Measurements from ENCODE around the gene MSH2. TPM values are rescaled to one million over a fixed set of nuclear protein-coding genes. Genes with fewer than 3 reads are reported as not detected.

The MSH2 gene
- total and polyA plus RNA-seq, 2 of the 13 experiments (the other 11 are each of a cell fraction or from before 2014, with no cell fraction given): 19.9 to 76.3 TPM

- TF ChIP-seq ZNF549 (CRISPR knock-in tag; IDR thresholded peaks at IDR 0.05): 0 out of 2 replicates have a peak, but pooled peaks have one; percentile 41
- no peak for TF ChIP-seq ZNF670 (CRISPR knock-in tag; IDR thresholded peaks at IDR 0.05; ENCODE audit: borderline replicate concordance)
- TF ChIP-seq SMAD3 (CRISPR knock-in tag; IDR thresholded peaks at IDR 0.05): no peak
- TF ChIP-seq TEAD2 (CRISPR knock-in tag; IDR thresholded peaks at IDR 0.05): no peak
- no peak for TF ChIP-seq NFKB2 (CRISPR knock-in tag; IDR thresholded peaks at IDR 0.05; ENCODE audit: borderline replicate concordance)
- no peak for TF ChIP-seq RBFOX2 (IDR thresholded peaks at IDR 0.05; ENCODE audit: low read depth, low read length)
- no peak for TF ChIP-seq TFE3 (CRISPR knock-in tag; IDR thresholded peaks at IDR 0.05)
- no peak for TF ChIP-seq CTCF (CRISPR knock-in tag; IDR thresholded peaks at IDR 0.05)
- TF ChIP-seq LCORL (IDR thresholded peaks at IDR 0.05): no peak
- TF ChIP-seq LCORL (CRISPR knock-in tag; IDR thresholded peaks at IDR 0.05): 0 out of 2 replicates have a peak, but pooled peaks have one; percentile 18
- TF ChIP-seq ZSCAN21 (CRISPR knock-in tag; IDR thresholded peaks at IDR 0.05; ENCODE audit: borderline replicate concordance): no peak
- TF ChIP-seq SRY (CRISPR knock-in tag; IDR thresholded peaks at IDR 0.05): no peak
- no peak for TF ChIP-seq NFYC (CRISPR knock-in tag; IDR thresholded peaks at IDR 0.05)
- TF ChIP-seq ZNF235 (CRISPR knock-in tag; IDR thresholded peaks at IDR 0.05; ENCODE audit: borderline replicate concordance): no peak
- TF ChIP-seq RBAK (CRISPR knock-in tag; IDR thresholded peaks at IDR 0.05): no peak
- no peak for TF ChIP-seq ZNF205 (CRISPR knock-in tag; IDR thresholded peaks at IDR 0.05)
- TF ChIP-seq BCL6 (CRISPR knock-in tag; IDR thresholded peaks at IDR 0.05): 0 out of 2 replicates have a peak, but pooled peaks have one; percentile 15
- no peak for TF ChIP-seq ZNF20 (CRISPR knock-in tag; IDR thresholded peaks at IDR 0.05)
- no peak for TF ChIP-seq ZNF264 (CRISPR knock-in tag; IDR thresholded peaks at IDR 0.05)
- no peak for TF ChIP-seq ZNF224 (CRISPR knock-in tag; IDR thresholded peaks at IDR 0.05)
- TF ChIP-seq HNRNPL (IDR thresholded peaks at IDR 0.05; ENCODE audit: low read depth, low read length): no peak
- no peak for TF ChIP-seq ZNF674 (CRISPR knock-in tag; IDR thresholded peaks at IDR 0.05; ENCODE audit: low read depth)
- no peak for TF ChIP-seq ZNF274 (CRISPR knock-in tag; IDR thresholded peaks at IDR 0.05)
- no peak for TF ChIP-seq ZHX1 (CRISPR knock-in tag; IDR thresholded peaks at IDR 0.05; ENCODE audit: low read depth)
- TF ChIP-seq ZNF251 (CRISPR knock-in tag; IDR thresholded peaks at IDR 0.05): no peak
- no peak; the same call in 1 of the 2 replicates for TF ChIP-seq ZMYM3 (CRISPR knock-in tag; IDR thresholded peaks at IDR 0.05)
- TF ChIP-seq CREB1 (IDR thresholded peaks at IDR 0.05): no peak
- no peak for TF ChIP-seq CREB1 (CRISPR knock-in tag; IDR thresholded peaks at IDR 0.05)
- TF ChIP-seq EEA1 (CRISPR knock-in tag; IDR thresholded peaks at IDR 0.05; ENCODE audit: borderline replicate concordance): no peak
- TF ChIP-seq ELF3 (CRISPR knock-in tag; IDR thresholded peaks at IDR 0.05): 0 out of 2 replicates have a peak, but pooled peaks have one; percentile 22
Measured at GRCh38 chr2:47360927-47361326, 42.0 kb upstream of the MSH2 start (continued).
